ENCODE results near the gene NR4A3. TPM values are rescaled to one million over a fixed set of nuclear protein-coding genes. Genes with fewer than 3 reads are reported as not detected.

The NR4A3 gene
- total and polyA plus RNA-seq, 12 donors = 0.83 to 70.8 (median 9.3) TPM

- intact Hi-C loops (cut with DNase I) = no loop called here
- peaks cover 0 to 4% of the 10 kb centered on the region in 2 donors for H3K4me1 ChIP-seq (replicated peaks in 1 of 2)
These were observed 51.8 kb downstream of the NR4A3 start for GRCh38 chr9:99873531-99873930.

DNA sequence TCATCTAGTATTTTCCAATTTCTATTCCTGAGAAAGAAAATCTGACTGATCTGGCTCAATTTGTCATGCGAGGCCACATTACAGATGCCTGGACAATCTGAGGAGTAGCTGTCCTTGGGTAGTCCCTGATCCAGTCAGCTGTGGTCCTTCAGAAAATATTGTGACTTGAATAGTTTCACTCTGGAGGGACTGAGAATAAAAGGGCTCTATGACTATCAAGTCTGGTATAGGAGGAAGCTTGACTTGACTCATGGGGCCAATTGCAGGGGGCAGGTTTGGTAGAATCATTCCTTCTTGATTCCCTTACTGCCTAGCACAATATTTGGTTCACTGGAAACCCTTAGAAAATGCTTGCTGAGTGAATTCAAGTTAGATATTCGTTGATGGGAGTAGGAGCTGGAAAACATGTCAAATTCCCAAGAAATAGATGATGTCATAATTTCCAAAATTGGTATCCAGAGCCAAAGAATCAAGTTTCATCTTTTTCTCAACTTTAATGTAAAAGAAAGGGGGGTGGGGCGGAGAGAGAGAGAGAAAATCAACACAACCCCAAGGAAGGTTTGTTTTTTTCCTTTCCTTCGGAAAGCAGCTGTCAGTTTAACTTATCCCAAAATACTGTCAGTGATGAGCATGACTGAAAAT, 52.4 kb downstream of the NR4A3 start:
- DNase-seq = peak in 2 of 7 donors; percentile 11 to 21
- Histone ChIP-seq H3K27me3 (no peaks in the 10 kb centered on the region), H3K36me3 (replicated peaks in 1 of 2) (no peaks in the 10 kb centered on the region), H3K27ac (peak overlapping the region in 3 of 5 donors; percentile 16 to 67 (median 45)), H3K9me3 (replicated peaks in 1 of 3) (no peaks in the 10 kb centered on the region), H3K4me3 (no peak overlapping the region), H3K4me1 (replicated peaks in 1 of 2) (peaks cover 0 to 4% of the 10 kb centered on the region in 2 donors)
- 70 to 80% (median 76%) methylated on average over 4 of the region's 4 CpGs for WGBS, 4 donors
- no peak for TF ChIP-seq POLR2A (IDR thresholded peaks at IDR 0.05)
- TF ChIP-seq, protein P1, sequence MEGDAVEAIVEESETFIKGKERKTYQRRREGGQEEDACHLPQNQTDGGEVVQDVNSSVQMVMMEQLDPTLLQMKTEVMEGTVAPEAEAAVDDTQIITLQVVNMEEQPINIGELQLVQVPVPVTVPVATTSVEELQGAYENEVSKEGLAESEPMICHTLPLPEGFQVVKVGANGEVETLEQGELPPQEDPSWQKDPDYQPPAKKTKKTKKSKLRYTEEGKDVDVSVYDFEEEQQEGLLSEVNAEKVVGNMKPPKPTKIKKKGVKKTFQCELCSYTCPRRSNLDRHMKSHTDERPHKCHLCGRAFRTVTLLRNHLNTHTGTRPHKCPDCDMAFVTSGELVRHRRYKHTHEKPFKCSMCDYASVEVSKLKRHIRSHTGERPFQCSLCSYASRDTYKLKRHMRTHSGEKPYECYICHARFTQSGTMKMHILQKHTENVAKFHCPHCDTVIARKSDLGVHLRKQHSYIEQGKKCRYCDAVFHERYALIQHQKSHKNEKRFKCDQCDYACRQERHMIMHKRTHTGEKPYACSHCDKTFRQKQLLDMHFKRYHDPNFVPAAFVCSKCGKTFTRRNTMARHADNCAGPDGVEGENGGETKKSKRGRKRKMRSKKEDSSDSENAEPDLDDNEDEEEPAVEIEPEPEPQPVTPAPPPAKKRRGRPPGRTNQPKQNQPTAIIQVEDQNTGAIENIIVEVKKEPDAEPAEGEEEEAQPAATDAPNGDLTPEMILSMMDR (IDR thresholded peaks at IDR 0.05) = no peak
- intact Hi-C loops (cut with DNase I) = no loop called here

More at GRCh38 chr9:99873531-99873930, 51.8 kb downstream of the NR4A3 start:
- no peak overlapping the region for H3K4me3 ChIP-seq
- DNase-seq = peak in 3 of 7 donors; percentile 6 to 28 (median 24)
- 48 to 54% (median 49%) methylated on average over 3 of the region's 3 CpGs for WGBS, 4 donors
- no peak for TF ChIP-seq POLR2A (IDR thresholded peaks at IDR 0.05)
- TF ChIP-seq, protein P1 (IDR thresholded peaks at IDR 0.05) = no peak
- H3K27ac ChIP-seq = peak overlapping the region in 2 of 5 donors; percentile 16 to 67
- no peaks in the 10 kb centered on the region for H3K27me3 ChIP-seq
- no peaks in the 10 kb centered on the region for H3K36me3 ChIP-seq (replicated peaks in 1 of 2)
- H3K9me3 ChIP-seq (replicated peaks in 1 of 3) = no peaks in the 10 kb centered on the region

GRCh38 chr9:99876190-99876589, 54.5 kb downstream of the NR4A3 start:
- no peak for TF ChIP-seq POLR2A (IDR thresholded peaks at IDR 0.05)
- TF ChIP-seq, protein P1 (IDR thresholded peaks at IDR 0.05) = no peak
- Histone ChIP-seq H3K27ac (no peak overlapping the region), H3K4me1 (replicated peaks in 1 of 2) (peaks cover 0 to 4% of the 10 kb centered on the region in 2 donors), H3K27me3 (no peaks in the 10 kb centered on the region), H3K36me3 (replicated peaks in 1 of 2) (no peaks in the 10 kb centered on the region), H3K4me3 (no peak overlapping the region), H3K9me3 (replicated peaks in 1 of 3) (no peaks in the 10 kb centered on the region)
- WGBS, 4 donors = 87 to 94% (median 90%) methylated on average over 2 of the region's 2 CpGs
- intact Hi-C loops (cut with DNase I) = no loop called here
- DNase-seq = no peak

GRCh38 chr9:99878651-99879050, 57.0 kb downstream of the NR4A3 start:
- Histone ChIP-seq H3K27me3 (no peaks in the 10 kb centered on the region), H3K4me1 (replicated peaks in 1 of 2) (peaks cover 0 to 4% of the 10 kb centered on the region in 2 donors), H3K9me3 (replicated peaks in 1 of 3) (no peaks in the 10 kb centered on the region), H3K4me3 (no peak overlapping the region), H3K27ac (no peak overlapping the region), H3K36me3 (replicated peaks in 1 of 2) (no peaks in the 10 kb centered on the region)
- no peak for TF ChIP-seq POLR2A (IDR thresholded peaks at IDR 0.05)
- TF ChIP-seq, protein P1 (IDR thresholded peaks at IDR 0.05) = no peak
- 84 to 89% (median 85%) methylated on average over 2 of the region's 2 CpGs for WGBS, 4 donors
- intact Hi-C loops (cut with DNase I) = no loop called here
- no peak for DNase-seq
